ENCODE data around the gene ENTPD6. TPM values are rescaled to one million over a fixed set of nuclear protein-coding genes. Genes with fewer than 3 reads are reported as not detected.

Gene ENTPD6
- total RNA-seq, 1 donor from 2014 or later: 106 TPM

DNA sequence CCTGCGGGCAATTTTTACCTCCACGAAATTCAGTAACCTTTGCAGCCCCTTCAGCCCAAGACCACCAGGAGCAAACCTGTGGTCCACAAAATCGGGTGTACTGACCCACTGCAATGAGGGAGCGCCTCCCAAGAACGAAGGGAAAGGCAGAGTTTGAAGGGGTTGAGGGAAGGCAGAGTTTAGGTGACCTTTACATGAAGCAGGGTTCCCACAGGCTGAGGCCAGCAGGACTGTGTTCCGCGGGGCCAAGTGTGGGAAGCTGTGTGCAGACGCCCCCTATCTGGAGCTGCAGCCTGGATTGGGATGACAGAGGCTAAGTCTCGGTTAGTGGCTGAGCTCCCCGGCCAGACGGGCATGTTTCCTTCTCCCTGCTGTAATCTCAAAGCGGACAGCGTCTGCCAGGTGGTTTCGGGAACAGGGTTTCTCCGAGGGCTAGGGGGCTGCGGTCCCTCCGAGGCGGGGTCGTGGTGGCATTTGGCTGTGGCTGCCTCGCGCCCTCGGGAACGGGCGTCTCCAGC lies 51.5 kb downstream of the ENTPD6 start:
- Histone ChIP-seq H3K27ac (replicated peaks) (peak overlapping the region; percentile 97), H3K9me3 (replicated peaks) (peaks cover 5% of the 10 kb centered on the region), H3K4me1 (peaks cover 57% of the 10 kb centered on the region), H3K27me3 (ENCODE audit: low read depth) (no peaks in the 10 kb centered on the region), H3K4me3 (peak overlapping the region; percentile 97), H3K36me3 (no peaks in the 10 kb centered on the region)
- TF ChIP-seq, protein P1, sequence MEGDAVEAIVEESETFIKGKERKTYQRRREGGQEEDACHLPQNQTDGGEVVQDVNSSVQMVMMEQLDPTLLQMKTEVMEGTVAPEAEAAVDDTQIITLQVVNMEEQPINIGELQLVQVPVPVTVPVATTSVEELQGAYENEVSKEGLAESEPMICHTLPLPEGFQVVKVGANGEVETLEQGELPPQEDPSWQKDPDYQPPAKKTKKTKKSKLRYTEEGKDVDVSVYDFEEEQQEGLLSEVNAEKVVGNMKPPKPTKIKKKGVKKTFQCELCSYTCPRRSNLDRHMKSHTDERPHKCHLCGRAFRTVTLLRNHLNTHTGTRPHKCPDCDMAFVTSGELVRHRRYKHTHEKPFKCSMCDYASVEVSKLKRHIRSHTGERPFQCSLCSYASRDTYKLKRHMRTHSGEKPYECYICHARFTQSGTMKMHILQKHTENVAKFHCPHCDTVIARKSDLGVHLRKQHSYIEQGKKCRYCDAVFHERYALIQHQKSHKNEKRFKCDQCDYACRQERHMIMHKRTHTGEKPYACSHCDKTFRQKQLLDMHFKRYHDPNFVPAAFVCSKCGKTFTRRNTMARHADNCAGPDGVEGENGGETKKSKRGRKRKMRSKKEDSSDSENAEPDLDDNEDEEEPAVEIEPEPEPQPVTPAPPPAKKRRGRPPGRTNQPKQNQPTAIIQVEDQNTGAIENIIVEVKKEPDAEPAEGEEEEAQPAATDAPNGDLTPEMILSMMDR (IDR thresholded peaks at IDR 0.05; ENCODE audit: borderline replicate concordance): peak; percentile 71
- DNase-seq: peak; percentile 75
- intact Hi-C loops (cut with micrococcal nuclease): no loop called here

GRCh38 chr20:25247518-25247955 lies 52.0 kb downstream of the ENTPD6 start:
- H3K36me3 ChIP-seq: no peaks in the 10 kb centered on the region
- peaks cover 62% of the 10 kb centered on the region for H3K4me1 ChIP-seq

DNA sequence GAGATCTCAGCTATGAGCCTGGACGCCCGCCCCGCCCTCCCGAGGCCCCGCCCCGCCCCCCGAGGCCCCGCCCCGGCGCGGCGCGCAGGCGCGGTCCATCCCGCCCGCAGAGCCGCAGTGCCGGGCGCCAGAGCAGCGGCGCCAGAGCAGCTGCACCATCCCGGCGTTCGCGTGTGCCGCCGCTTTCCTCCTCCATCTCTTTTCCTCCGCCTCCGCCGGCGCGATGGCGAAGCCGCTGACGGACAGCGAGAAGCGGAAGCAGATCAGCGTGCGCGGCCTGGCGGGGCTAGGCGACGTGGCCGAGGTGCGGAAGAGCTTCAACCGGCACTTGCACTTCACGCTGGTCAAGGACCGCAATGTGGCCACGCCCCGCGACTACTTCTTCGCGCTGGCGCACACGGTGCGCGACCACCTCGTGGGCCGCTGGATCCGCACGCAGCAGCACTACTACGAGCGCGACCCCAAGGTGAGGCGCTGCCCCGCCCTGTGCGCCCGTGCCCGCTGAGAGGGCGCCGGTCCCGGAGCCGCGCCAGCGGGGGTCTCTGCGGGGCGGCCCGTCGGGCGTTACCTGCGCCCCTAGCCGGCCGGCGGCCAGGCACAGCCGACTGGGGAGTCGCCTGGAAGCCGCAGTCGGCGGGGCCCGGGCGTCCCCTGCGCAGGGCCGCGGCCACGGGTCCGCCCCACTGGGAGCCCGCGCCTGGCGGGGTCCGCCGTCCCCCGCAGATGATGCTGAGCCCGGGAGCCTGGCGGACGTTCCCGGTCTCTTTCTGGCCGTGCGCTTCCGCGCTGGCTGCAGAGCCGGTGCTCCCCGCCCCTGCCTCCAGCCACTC lies 52.7 kb downstream of the ENTPD6 start, which contains the start of gene PYGB:
PYGB (plus strand) TSS at position 130 of the 830 bp plus-strand sequence; CDS start at position 224, 94 bp downstream.
- no peaks in the 10 kb centered on the region for H3K27me3 ChIP-seq (ENCODE audit: low read depth)
- H3K4me3 ChIP-seq: peak within 1 kb of the TSS; percentile 97
- H3K9me3 ChIP-seq (replicated peaks): peaks cover 5% of the 10 kb centered on the region
- no peaks in the 10 kb centered on the region for H3K36me3 ChIP-seq
- peaks cover 68% of the 10 kb centered on the region for H3K4me1 ChIP-seq
- TF ChIP-seq, protein P1 (IDR thresholded peaks at IDR 0.05; ENCODE audit: borderline replicate concordance): no peak
- DNase-seq: peak; percentile 78
- intact Hi-C loops (cut with micrococcal nuclease): no loop called here
- peak within 1 kb of the TSS; percentile 97 for H3K27ac ChIP-seq (replicated peaks)

More at GRCh38 chr20:25247518-25247955, 52.0 kb downstream of the ENTPD6 start:
- DNase-seq: peak; percentile 70
- no peaks in the 10 kb centered on the region for H3K27me3 ChIP-seq (ENCODE audit: low read depth)
- H3K27ac ChIP-seq (replicated peaks): peak overlapping the region; percentile 97
- H3K9me3 ChIP-seq (replicated peaks): peaks cover 5% of the 10 kb centered on the region
- TF ChIP-seq, protein P1 (IDR thresholded peaks at IDR 0.05; ENCODE audit: borderline replicate concordance): no peak
- intact Hi-C loops (cut with micrococcal nuclease): no loop called here
- H3K4me3 ChIP-seq: peak overlapping the region; percentile 97

DNA sequence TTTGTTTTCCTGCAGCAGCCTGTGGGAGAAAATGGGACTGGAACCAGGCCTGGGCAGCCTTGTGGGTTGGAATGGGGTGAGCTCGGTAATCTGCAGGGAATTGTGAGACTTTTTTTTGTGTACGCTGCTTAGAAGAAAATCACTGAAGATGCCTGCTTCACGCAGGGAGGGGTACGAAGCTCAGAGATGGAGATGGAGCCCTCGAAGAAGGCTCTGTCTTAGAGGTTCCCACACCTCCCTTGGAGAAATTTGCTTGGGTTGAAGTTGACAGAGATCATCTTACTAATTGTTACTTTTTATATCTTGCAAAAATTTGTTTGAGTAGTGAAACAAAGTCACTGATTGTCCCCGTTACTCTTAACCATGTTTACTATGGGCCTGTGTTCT lies 53.3 kb downstream of the ENTPD6 start:
- no peaks in the 10 kb centered on the region for H3K27me3 ChIP-seq (ENCODE audit: low read depth)
- H3K27ac ChIP-seq (replicated peaks): peak overlapping the region; percentile 97
- H3K36me3 ChIP-seq: no peaks in the 10 kb centered on the region
- peaks cover 74% of the 10 kb centered on the region for H3K4me1 ChIP-seq
- H3K4me3 ChIP-seq: peak overlapping the region; percentile 97
- no peak for DNase-seq
- intact Hi-C loops (cut with micrococcal nuclease): no loop called here
- TF ChIP-seq, protein P1 (IDR thresholded peaks at IDR 0.05; ENCODE audit: borderline replicate concordance): no peak
- no peaks in the 10 kb centered on the region for H3K9me3 ChIP-seq (replicated peaks)

DNA sequence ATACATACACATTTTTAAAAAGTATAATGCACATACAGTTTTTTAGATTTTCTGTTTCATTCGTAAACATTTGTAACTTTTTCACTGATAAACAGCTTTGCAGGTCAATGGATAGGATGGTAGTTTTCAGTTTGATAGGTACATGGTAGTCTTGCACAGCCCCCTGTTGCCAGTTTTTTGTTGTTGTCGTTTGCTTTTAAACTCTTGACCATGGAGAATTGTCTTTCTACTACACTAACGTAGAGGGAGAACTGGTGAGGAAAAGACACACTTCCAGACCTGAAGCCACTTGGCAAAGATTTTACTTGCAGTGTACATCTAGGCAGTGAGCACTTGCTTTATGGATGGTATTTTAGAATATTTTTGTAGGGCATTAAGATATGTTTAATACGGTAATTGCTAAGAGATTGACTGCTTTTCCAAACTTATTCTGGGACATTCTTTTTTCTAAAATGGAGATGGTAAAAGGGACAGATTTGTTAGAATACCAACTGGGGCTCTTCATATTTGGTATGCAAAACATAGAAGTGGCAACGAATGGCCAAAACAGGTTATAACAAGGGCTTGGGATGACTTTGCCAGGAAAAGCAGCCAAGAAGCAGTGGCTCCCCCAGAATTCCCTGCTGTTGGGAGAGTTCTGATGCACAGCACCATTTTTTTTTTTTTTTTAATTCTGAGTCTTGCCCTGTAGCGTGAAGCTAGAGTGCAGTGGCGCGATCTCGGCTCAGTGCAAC lies 53.9 kb downstream of the ENTPD6 start:
- H3K4me1 ChIP-seq: peaks cover 77% of the 10 kb centered on the region
- DNase-seq: no peak

More for the DNA sequence above, 53.9 kb downstream of the ENTPD6 start:
- no peaks in the 10 kb centered on the region for H3K27me3 ChIP-seq (ENCODE audit: low read depth)
- no peaks in the 10 kb centered on the region for H3K36me3 ChIP-seq
- peak overlapping the region; percentile 97 for H3K4me3 ChIP-seq
- TF ChIP-seq, protein P1 (IDR thresholded peaks at IDR 0.05; ENCODE audit: borderline replicate concordance): no peak
- peak overlapping the region; percentile 97 for H3K27ac ChIP-seq (replicated peaks)
- H3K9me3 ChIP-seq (replicated peaks): no peaks in the 10 kb centered on the region
- intact Hi-C loops (cut with micrococcal nuclease): no loop called here
